OCI-LY1 (cell line): Measurements from ENCODE around the gene KRTAP2-1.

Source experiments
- H2AFZ ChIP-seq: fragments of 200-600 bp; sonication (generic), shearing (Covaris generic); 2 replicates; pipeline ENCODE4 v1.6.0; 2014; ENCODE audit warnings: antibody characterized with exemption, mild to moderate bottlenecking, low read length
- H3F3A ChIP-seq: fragments of 200-600 bp; sonication (generic), shearing (Covaris generic); 2 replicates; pipeline ENCODE4 v1.6.0; 2014; ENCODE audit warnings: mild to moderate bottlenecking, antibody characterized with exemption, low read length, moderate library complexity; ENCODE audit not compliant: insufficient read depth
- H3K27ac ChIP-seq: fragments of 200-600 bp; sonication (generic); 2 replicates; pipeline ENCODE4 v1.5.1; 2014; ENCODE audit warnings: low read length, mixed run types, mild to moderate bottlenecking, low read depth; ENCODE audit not compliant: poor library complexity, severe bottlenecking
- H3K27me3 ChIP-seq: fragments of 200-600 bp; sonication (generic); 2 replicates; pipeline ENCODE4 v1.6.0; 2014; ENCODE audit warnings: antibody characterized with exemption, mild to moderate bottlenecking, low read length, moderate library complexity; ENCODE audit not compliant: insufficient read depth
- H3K36me3 ChIP-seq: fragments of 200-600 bp; sonication (generic); 2 replicates; pipeline ENCODE4 v1.6.1; 2014; ENCODE audit warnings: mild to moderate bottlenecking, antibody characterized with exemption, low read length, moderate library complexity, mixed read lengths; ENCODE audit not compliant: insufficient read depth
- H3K4me1 ChIP-seq: fragments of 200-600 bp; sonication (generic); 2 replicates; pipeline ENCODE4 v1.5.1; 2014; ENCODE audit warnings: mild to moderate bottlenecking, low read length, moderate library complexity; ENCODE audit not compliant: insufficient read depth, severe bottlenecking
- H3K4me2 ChIP-seq: fragments of 200-600 bp; sonication (generic), shearing (Covaris generic); 2 replicates; pipeline ENCODE4 v1.6.1; 2014; ENCODE audit warnings: low read length
- H3K4me3 ChIP-seq: fragments of 200-600 bp; sonication (generic); 2 replicates; pipeline ENCODE4 v1.5.1; 2014; ENCODE audit warnings: low read length, low read depth, mild to moderate bottlenecking, mixed read lengths; ENCODE audit not compliant: poor library complexity, severe bottlenecking
- H3K79me2 ChIP-seq: fragments of 200-600 bp; shearing (Covaris generic); 2 replicates; pipeline ENCODE4 v1.6.1; 2016; ENCODE audit warnings: mixed run types, low read length, mixed read lengths; ENCODE audit not compliant: insufficient read depth
- H3K9ac ChIP-seq: fragments of 200-600 bp; sonication (generic), shearing (Covaris generic); 2 replicates; pipeline ENCODE4 v1.6.1; 2014; ENCODE audit warnings: mild to moderate bottlenecking, low read length, mixed read lengths
- H3K9me2 ChIP-seq: fragments of 200-600 bp; sonication (generic), shearing (Covaris generic); 2 replicates; pipeline ENCODE4 v1.6.1; 2014; ENCODE audit warnings: low read depth, mild to moderate bottlenecking, low read length, mixed read lengths
- H3K9me3 ChIP-seq: fragments of 200-600 bp; shearing (Covaris generic); 2 replicates; pipeline ENCODE4 v1.6.1; 2014; ENCODE audit warnings: low read length, mixed read lengths
- H4K20me1 ChIP-seq: fragments of 200-600 bp; sonication (generic), shearing (Covaris generic); 2 replicates; pipeline ENCODE4 v1.6.0; 2016; ENCODE audit warnings: mild to moderate bottlenecking, low read length; ENCODE audit not compliant: insufficient read depth
- EZH2 ChIP-seq: fragments of 200-600 bp; sonication (generic), shearing (Covaris generic); IDR thresholded peaks from 2 replicates; pipeline ENCODE4 v1.8.0; 2017; ENCODE audit warnings: borderline replicate concordance, mixed run types, mild to moderate bottlenecking, antibody characterized with exemption, low read length, moderate library complexity, mixed read lengths
- TF ChIP-seq, protein P1 (sequence below): fragments of 200-600 bp; sonication (generic), shearing (Covaris generic); IDR thresholded peaks from 2 replicates; pipeline ENCODE4 v1.5.1; 2017; ENCODE audit warnings: mild to moderate bottlenecking, antibody characterized with exemption, low read length, moderate library complexity, mixed read lengths

The KRTAP2-1 gene

DNA sequence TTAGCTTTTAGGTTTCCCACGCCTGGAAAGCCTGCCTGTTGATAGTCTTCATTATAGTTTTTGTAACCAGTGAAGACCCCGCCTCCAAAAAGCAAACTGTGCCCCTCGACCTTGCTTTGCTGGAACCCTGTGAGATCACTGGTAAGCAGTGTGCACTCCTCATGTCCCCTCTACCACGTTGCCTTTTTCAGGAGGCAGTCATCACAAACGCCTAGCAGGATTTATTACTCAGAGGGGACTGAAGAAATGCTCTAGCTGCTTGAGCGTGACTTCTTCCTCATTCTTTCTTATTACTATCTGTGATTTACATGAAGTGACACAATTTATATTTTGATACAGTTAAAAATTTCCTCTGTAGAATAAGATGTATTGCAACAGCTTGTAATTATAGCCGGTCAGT is 31.7 kb downstream of the KRTAP2-1 start:
- Histone ChIP-seq H3K27ac (no peak overlapping the region), H3K4me2 (no peak overlapping the region), H3K36me3 (no peaks in the 10 kb centered on the region), H3K9ac (no peak overlapping the region), H2AFZ (no peak overlapping the region), H3K9me3 (no peaks in the 10 kb centered on the region), H4K20me1 (no peaks in the 10 kb centered on the region), H3K79me2 (no peaks in the 10 kb centered on the region), H3K27me3 (no peaks in the 10 kb centered on the region), H3K4me3 (no peak overlapping the region), H3F3A (no peaks in the 10 kb centered on the region), H3K4me1 (no peaks in the 10 kb centered on the region), H3K9me2 (no peaks in the 10 kb centered on the region)
- TF ChIP-seq EZH2 = no peak
- TF ChIP-seq, protein P1, sequence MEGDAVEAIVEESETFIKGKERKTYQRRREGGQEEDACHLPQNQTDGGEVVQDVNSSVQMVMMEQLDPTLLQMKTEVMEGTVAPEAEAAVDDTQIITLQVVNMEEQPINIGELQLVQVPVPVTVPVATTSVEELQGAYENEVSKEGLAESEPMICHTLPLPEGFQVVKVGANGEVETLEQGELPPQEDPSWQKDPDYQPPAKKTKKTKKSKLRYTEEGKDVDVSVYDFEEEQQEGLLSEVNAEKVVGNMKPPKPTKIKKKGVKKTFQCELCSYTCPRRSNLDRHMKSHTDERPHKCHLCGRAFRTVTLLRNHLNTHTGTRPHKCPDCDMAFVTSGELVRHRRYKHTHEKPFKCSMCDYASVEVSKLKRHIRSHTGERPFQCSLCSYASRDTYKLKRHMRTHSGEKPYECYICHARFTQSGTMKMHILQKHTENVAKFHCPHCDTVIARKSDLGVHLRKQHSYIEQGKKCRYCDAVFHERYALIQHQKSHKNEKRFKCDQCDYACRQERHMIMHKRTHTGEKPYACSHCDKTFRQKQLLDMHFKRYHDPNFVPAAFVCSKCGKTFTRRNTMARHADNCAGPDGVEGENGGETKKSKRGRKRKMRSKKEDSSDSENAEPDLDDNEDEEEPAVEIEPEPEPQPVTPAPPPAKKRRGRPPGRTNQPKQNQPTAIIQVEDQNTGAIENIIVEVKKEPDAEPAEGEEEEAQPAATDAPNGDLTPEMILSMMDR = no peak

DNA sequence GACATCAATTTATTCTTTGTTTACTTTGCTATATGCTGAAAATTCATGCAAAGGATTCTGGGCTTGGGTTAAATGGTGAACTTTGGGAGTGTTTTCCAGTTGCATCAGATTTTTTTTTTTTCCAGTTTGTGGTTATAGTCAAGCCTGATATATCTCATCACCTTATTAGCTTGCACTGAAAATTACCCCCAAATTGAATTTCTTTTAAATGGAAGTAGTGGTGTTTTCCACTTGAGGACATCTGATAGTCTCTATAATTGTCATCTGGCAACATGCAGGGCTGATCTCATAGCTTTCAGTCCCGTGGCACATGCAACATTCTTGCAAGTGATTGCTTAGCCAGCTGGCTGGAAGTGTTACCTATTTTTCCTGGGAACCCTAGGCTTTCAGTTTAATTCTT is 33.5 kb downstream of the KRTAP2-1 start:
- H3F3A ChIP-seq = no peaks in the 10 kb centered on the region
- no peaks in the 10 kb centered on the region for H4K20me1 ChIP-seq
- H3K9me3 ChIP-seq = no peaks in the 10 kb centered on the region
- no peak overlapping the region for H3K9ac ChIP-seq
- H2AFZ ChIP-seq = no peak overlapping the region
- H3K9me2 ChIP-seq = no peaks in the 10 kb centered on the region
- no peaks in the 10 kb centered on the region for H3K4me1 ChIP-seq
- TF ChIP-seq, protein P1 = no peak
- no peak for TF ChIP-seq EZH2
- no peak overlapping the region for H3K27ac ChIP-seq
- H3K4me2 ChIP-seq = no peak overlapping the region
- no peak overlapping the region for H3K4me3 ChIP-seq
- no peaks in the 10 kb centered on the region for H3K36me3 ChIP-seq
- no peaks in the 10 kb centered on the region for H3K79me2 ChIP-seq
- no peaks in the 10 kb centered on the region for H3K27me3 ChIP-seq

DNA sequence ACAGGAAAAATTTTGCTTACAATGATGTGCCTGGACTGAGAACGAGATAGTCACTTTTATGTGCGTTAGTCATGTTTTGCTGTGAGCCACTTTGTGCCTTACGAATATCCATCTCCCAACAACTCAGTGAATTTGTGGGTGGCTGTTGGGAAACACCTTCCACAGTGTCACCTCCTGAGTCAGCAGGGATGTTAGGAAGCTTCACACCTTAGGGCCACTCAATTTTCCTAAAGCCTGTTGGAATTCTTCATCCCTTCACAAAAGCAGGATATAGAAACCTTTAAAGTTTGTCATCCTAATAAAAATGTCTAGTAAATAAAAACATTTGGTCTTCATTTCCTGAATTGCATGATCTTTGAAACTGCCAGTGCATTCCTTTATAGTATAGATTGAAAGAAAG is 33.9 kb downstream of the KRTAP2-1 start:
- Histone ChIP-seq H3K4me2 (no peak overlapping the region), H3K9me3 (no peaks in the 10 kb centered on the region), H3K27ac (no peak overlapping the region), H3K79me2 (no peaks in the 10 kb centered on the region), H3K9me2 (no peaks in the 10 kb centered on the region), H3K4me3 (no peak overlapping the region), H3K36me3 (no peaks in the 10 kb centered on the region), H3K4me1 (no peaks in the 10 kb centered on the region), H3K9ac (no peak overlapping the region), H2AFZ (no peak overlapping the region), H3K27me3 (no peaks in the 10 kb centered on the region), H3F3A (no peaks in the 10 kb centered on the region), H4K20me1 (no peaks in the 10 kb centered on the region)
- TF ChIP-seq EZH2 = no peak

DNA sequence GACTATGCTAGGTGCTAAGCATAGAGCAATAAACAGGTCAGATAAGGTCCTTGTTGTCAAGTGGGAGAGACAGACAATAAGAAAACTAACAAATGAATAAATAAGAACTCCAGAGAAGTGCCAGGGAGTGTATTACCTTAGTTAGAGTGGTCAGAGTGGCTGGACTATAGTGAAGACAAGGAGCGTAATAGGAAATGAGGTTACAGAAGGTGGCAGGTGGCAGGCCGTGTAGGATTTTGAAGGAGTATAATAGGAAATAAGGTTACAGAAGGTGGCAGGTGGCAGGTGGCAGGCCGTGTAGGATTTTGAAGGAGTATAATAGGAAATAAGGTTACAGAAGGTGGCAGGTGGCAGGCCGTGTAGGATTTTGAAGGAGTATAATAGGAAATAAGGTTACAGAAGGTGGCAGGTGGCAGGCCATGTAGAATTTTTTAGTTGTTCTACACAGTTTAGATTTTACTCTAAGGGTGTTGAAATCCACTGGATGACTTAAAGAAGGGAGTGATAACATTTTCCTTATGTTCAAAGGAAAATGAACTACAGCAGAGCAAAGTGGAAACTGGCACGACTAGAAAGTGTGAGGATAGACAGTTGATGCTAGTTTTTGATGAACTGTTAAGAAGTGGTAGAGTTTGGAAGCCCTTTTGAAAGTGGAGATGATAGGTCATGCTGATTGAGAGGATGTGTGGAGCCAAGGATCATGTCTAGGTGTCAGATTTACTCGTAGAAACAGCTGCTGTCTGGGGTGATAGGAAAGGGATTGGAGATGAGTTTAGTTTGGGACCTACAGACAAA is 34.6 kb downstream of the KRTAP2-1 start:
- Histone ChIP-seq H3K36me3 (no peaks in the 10 kb centered on the region), H3K4me3 (no peak overlapping the region), H3K27ac (no peak overlapping the region), H3K9ac (no peak overlapping the region), H2AFZ (no peak overlapping the region), H3K9me3 (no peaks in the 10 kb centered on the region), H3K4me1 (no peaks in the 10 kb centered on the region), H3K4me2 (no peak overlapping the region), H3K79me2 (no peaks in the 10 kb centered on the region), H3K27me3 (no peaks in the 10 kb centered on the region), H3F3A (no peaks in the 10 kb centered on the region), H4K20me1 (no peaks in the 10 kb centered on the region), H3K9me2 (no peaks in the 10 kb centered on the region)
- no peak for TF ChIP-seq EZH2
- TF ChIP-seq, protein P1 = no peak
